Measurements from ENCODE around the gene DPYD. TPM values are rescaled to one million over a fixed set of nuclear protein-coding genes. Genes with fewer than 3 reads are reported as not detected.
A peak's percentile ranks its signal among the peaks of the same experiment; 100 is the strongest.

DPYD gene
- total and polyA plus RNA-seq, 10 of the 15 experiments (the other 5 are each of a cell fraction or from before 2014, with no cell fraction given), result 5.7 to 23.8 (median 10.2) TPM

DNA sequence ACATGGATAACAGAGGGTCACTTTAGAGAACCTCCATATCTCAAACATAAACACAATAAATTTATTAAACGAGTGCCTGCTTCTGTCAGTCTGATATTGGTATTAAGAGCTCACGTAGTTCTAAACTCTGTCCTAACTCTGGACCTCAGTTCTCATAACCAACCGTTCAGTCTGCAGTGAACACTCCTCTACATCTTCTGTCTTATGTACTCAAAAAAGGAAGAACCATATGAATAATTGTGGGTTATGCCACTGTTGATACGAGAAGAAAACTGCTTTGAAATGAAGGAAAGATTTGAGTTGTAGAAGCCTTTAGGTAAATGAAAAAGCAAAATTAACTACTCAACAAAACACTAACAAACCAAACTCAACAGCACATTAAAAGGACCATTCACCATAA, 53.7 kb downstream of the DPYD start (continued):
- TF ChIP-seq ZBTB40 (IDR thresholded peaks at IDR 0.05; ENCODE audit: borderline replicate concordance), result no peak
- TF ChIP-seq ESRRA (IDR thresholded peaks at IDR 0.05; ENCODE audit: low read length), result no peak
- TF ChIP-seq DPF2 (IDR thresholded peaks at IDR 0.05), result no peak
- no peak for TF ChIP-seq EED (IDR thresholded peaks at IDR 0.05; ENCODE audit: low read depth)

GRCh38 chr1:97864615-97865014, 56.2 kb downstream of the DPYD start:
- Histone ChIP-seq H3K27me3 (replicated peaks in 1 of 2; ENCODE audit: control insufficient read depth in 2 of 2, insufficient read depth in 2 of 2, low read length in 1 of 2) (no peaks in the 10 kb centered on the region), H3K4me2 (ENCODE audit: control insufficient read depth, insufficient read depth) (peak overlapping the region; percentile 74), H3K27ac (ENCODE audit: control insufficient read depth, insufficient read depth) (peak overlapping the region; percentile 35), H3K9ac (ENCODE audit: control insufficient read depth, insufficient read depth, low read length) (no peak overlapping the region; the same call in 1 of the 2 replicates), H3K9me3 (replicated peaks; ENCODE audit: control insufficient read depth, insufficient read depth, low read length) (no peaks in the 10 kb centered on the region; the same call in 2 of the 3 replicates), H4K20me1 (ENCODE audit: control insufficient read depth, insufficient read depth) (no peaks in the 10 kb centered on the region), H3K36me3 (ENCODE audit: control insufficient read depth in 2 of 2, insufficient read depth in 2 of 2, low read length in 1 of 2) (no peaks in the 10 kb centered on the region), H3K4me1 (ENCODE audit: control insufficient read depth, insufficient read depth, low read length) (no peaks in the 10 kb centered on the region), H2AFZ (ENCODE audit: control insufficient read depth, low read depth, low read length) (peak overlapping the region; percentile 55), H3K4me3 (0 out of 2 replicates have a peak overlapping the region, but pooled peaks have one; percentile 31), H3K79me2 (ENCODE audit: control insufficient read depth, insufficient read depth, low read length) (no peaks in the 10 kb centered on the region)
- ATAC-seq (peak; percentile 85), FAIRE-seq (no peak), DNase-seq (ENCODE audit: low read depth, low spot score) (no peak)
- POLR2A ChIA-PET, result interaction anchor here (1.2 kb wide), 1 partner anchor 45 kb away, joined by 4 read pairs; no protein-coding TSS in a partner anchor
- BruUV-seq (replicated peaks), result no TSS peak
- in situ Hi-C loops (cut with MboI) (no loop called here), intact Hi-C loops (cut with micrococcal nuclease; ENCODE audit: unreplicated experiment) (no loop called here)
- WGBS (ENCODE audit: insufficient coverage, insufficient replicate concordance, low lambda C conversion rate, missing lambda C conversion rate), result 9% methylated on average over 5 of the region's 5 CpGs
- CTCF ChIA-PET, result interaction anchor here (0.9 to 1.8 kb wide), 2 partner anchors 14 to 15 kb away, joined by 3 to 4 read pairs; no protein-coding TSS in a partner anchor
- SMC1A ChIA-PET (ENCODE audit: uncharacterized antibody, unreplicated experiment), result interaction anchor here (0.7 to 3.2 kb wide), 8 partner anchors 10 to 158 kb away, joined by 3 to 10 read pairs (median 4); no protein-coding TSS in a partner anchor
- RAD21 ChIA-PET (ENCODE audit: unreplicated experiment), result interaction anchor here (0.6 to 1.2 kb wide), 5 partner anchors 15 to 54 kb away, joined by 3 to 5 read pairs (median 3); no protein-coding TSS in a partner anchor
- TF ChIP-seq MEF2A (IDR thresholded peaks at IDR 0.05; ENCODE audit: insufficient read depth, low read depth, low read length) (peak; percentile 70; the same call in 1 of the 2 replicates), MTA2 (IDR thresholded peaks at IDR 0.05; ENCODE audit: low read depth) (peak; percentile 42; the same call in 1 of the 2 replicates), EGR1 (IDR thresholded peaks at IDR 0.05; ENCODE audit: borderline replicate concordance in 1 of 2, low read depth in 2 of 2, low read length in 2 of 2) (no peak), SUPT20H (IDR thresholded peaks at IDR 0.05; ENCODE audit: borderline replicate concordance, control insufficient read depth, low read depth, low read length) (no peak), IRF4 (IDR thresholded peaks at IDR 0.05; ENCODE audit: low read depth, low read length) (no peak), NFIC (IDR thresholded peaks at IDR 0.05; ENCODE audit: low read depth, low read length) (peak; percentile 46; the same call in 1 of the 2 replicates), IKZF2 (IDR thresholded peaks at IDR 0.05) (peak in 1 of 2 experiments; percentile 21; a peak in 1 of 4 replicates), ATF7 (IDR thresholded peaks at IDR 0.05; ENCODE audit: low read depth) (0 out of 2 replicates have a peak, but pooled peaks have one; percentile 13), ZNF622 (IDR thresholded peaks at IDR 0.05) (no peak), CHD2 (IDR thresholded peaks at IDR 0.05; ENCODE audit: borderline replicate concordance, low read depth, low read length) (no peak), GABPA (IDR thresholded peaks at IDR 0.05; ENCODE audit: low read depth) (no peak), MEF2B (IDR thresholded peaks at IDR 0.05; ENCODE audit: partially characterized antibody, poor library complexity, severe bottlenecking) (peak; percentile 58), RUNX3 (IDR thresholded peaks at IDR 0.05; ENCODE audit: low read length) (peak; percentile 67), KDM1A (IDR thresholded peaks at IDR 0.05; ENCODE audit: borderline replicate concordance) (no peak), IKZF1 (conservative IDR thresholded peaks at IDR 0.05) (0 out of 2 replicates have a peak, but pooled peaks have one; percentile 21), NFYA (IDR thresholded peaks at IDR 0.05; ENCODE audit: borderline replicate concordance, low read depth, low read length) (no peak), YBX1 (IDR thresholded peaks at IDR 0.05) (no peak)

Data from GM12878 (cell line).